Lung microvascular endothelial cell (primary cell): ENCODE measurements around the gene ACACB. TPM values are rescaled to one million over a fixed set of nuclear protein-coding genes. Genes with fewer than 3 reads are reported as not detected.
A peak's percentile ranks its signal among the peaks of the same experiment; 100 is the strongest.

Experiments
- DNase-seq, 2 donors: peaks; one replicate each; pipeline versions ENCODE4 v3.0.0 to v3.0.0-alpha.2; 2010; ENCODE audit warnings: low read depth in 2 of 2
- total RNA-seq: library from RNA; depleted of rRNA; stranded (reverse); fragments of >200 nt; gene quantifications from 2 replicates; pipeline ENCODE4 v1.2.1, GENCODE V29; 2014

The ACACB gene
- total RNA-seq, 1 donor from 2014 or later: 3.4 TPM

- no peak for DNase-seq
Observed at GRCh38 chr12:109109746-109110350, 6.5 kb upstream of the ACACB start.

GRCh38 chr12:109110988-109111495 lies 5.3 kb upstream of the ACACB start:
- DNase-seq: peak; percentile 70 to 87

- no peak for DNase-seq
Observed at GRCh38 chr12:109112720-109113465, 3.5 kb upstream of the ACACB start.

DNA sequence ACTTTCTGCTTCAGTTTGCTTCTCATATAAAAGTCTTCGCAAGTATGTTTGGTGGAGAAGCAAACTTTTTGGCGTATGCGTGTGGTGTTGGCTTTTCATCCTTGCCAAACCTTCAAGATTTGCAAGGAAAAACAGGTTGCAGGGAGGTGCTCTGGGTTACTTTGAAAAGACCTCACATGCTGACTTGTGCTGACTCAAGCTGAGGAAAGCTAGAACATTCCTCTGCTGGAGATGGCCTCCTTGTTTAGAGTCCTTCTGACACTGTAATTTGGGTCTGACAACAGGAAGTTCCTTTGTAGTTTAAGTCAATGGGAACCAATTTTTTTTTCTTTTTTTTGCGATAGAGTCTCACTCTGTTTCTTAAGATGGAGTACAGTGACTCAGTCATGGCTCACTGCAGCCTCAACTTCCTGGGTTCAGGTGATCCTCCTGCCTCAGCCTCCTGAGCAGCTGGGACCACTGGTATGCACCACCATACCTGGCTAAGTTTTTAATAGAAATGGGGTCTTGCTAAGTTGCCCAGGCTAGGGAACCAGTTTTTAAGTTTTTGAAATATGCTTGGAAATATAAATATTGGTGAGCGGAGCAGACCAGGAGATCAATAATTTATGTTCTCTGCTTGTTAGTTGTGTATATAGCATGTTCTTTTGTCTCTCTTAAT lies 2.6 kb upstream of the ACACB start:
- no peak for DNase-seq

GRCh38 chr12:109114644-109115043 lies 1.7 kb upstream of the ACACB start:
- no peak for DNase-seq

- DNase-seq: no peak
Observed at GRCh38 chr12:109115404-109115757, 1.0 kb upstream of the ACACB start.

- no peak for DNase-seq
Observed at GRCh38 chr12:109116611-109116949, 193 bp downstream of the ACACB start.

DNA sequence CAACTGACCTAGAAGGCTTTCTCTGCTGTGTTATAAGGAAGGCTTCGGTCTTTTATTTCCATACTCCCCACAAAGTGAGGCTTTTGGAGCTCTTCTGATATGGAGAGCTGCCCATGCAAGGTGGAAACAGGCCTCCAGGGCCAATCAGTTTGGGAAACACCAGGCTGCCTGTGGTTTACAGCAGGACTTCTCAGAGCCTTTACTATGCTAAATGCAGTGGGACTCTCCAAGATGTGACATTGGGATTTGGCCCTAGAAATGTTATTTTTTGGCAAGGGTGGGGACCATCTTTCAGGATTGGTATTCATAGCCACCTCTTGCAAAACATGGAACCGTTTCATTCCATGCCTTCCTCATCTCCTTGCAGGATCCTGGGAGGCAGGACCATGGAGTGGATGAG lies 3.7 kb downstream of the ACACB start:
- no peak for DNase-seq

GRCh38 chr12:109120557-109120956 lies 4.2 kb downstream of the ACACB start:
- no peak for DNase-seq

DNA sequence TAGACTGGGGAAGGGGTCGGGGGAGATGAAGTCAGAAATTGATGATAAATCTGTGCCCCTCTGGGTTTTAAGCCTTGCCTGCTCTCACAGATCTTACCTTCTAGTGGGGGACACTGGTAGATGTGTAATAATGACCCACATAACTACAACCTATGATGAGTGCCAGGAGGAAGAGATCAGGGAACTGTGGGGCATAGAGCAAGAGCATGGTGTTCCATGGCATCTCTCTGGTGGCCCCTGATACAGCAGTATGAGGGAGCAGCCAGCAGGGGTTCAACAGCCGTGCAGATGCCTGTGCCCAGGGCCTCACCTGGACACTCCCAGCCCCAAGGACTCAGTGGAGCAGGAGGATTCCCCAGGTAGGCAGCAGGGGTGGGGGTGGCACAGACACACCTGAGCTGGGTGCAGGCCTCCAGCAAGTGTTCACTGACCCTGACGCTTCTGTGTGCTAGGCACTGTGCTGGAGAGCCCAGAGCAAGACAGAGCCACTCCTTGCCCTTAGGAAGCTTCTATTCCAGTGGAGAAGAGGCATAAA lies 5.0 kb downstream of the ACACB start:
- DNase-seq: no peak

- DNase-seq: no peak
Observed at GRCh38 chr12:109124878-109125648, 8.7 kb downstream of the ACACB start.

- DNase-seq: no peak
Observed at GRCh38 chr12:109125791-109126190, 9.4 kb downstream of the ACACB start.

DNA sequence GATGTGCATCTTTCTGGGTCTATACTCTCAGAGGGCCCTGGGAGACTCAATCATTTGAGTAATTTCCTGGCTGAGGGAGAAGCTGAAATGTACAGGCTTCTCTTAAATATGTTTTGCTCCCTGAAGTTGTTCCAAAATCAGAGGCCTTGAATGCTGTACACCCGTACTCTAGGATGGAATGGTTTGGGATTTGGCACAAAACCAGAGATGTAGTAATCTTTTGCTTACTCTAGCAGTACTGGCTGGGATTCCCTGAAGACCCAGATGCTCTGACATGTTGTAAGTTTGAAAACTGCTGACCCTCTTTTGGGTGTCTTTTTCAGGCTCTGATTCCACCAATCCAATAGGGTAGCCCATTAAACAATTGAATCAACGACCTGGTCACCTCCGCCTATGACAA lies 10.4 kb downstream of the ACACB start:
- DNase-seq: no peak

DNA sequence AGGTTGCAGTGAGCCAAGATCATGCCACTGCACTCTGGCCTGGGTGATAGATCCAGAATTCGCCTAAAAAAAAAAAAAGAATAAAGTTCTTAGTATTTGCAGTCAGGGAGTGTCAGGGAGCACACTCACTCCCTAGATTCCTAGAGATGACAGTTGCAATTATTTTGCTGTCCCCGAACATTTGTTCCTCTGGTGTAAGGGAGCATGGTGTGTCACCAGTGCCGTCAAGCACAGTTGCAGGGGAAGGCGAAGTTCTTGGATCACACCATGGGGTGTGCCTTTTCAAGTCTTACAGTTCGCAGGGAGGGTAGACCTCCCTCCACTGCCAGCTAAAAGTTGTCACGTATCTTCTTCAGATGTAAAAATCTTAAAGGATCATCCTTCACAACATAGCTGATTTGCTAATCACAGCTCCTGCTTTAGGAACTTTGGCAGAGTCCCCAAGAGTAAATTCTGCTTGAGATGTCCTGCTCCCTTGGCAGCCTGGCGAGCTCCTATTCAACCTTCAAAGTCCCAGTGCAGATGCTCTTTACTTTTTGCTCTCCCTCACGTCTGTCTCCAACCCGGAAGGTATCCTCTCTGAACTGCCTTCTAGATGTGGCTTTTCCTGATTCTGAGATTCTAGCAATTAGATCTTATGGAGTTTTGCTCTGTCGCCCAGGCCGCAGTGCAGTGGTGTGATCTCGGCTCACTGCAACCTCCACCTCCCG lies 11.3 kb downstream of the ACACB start:
- no peak for DNase-seq

DNA sequence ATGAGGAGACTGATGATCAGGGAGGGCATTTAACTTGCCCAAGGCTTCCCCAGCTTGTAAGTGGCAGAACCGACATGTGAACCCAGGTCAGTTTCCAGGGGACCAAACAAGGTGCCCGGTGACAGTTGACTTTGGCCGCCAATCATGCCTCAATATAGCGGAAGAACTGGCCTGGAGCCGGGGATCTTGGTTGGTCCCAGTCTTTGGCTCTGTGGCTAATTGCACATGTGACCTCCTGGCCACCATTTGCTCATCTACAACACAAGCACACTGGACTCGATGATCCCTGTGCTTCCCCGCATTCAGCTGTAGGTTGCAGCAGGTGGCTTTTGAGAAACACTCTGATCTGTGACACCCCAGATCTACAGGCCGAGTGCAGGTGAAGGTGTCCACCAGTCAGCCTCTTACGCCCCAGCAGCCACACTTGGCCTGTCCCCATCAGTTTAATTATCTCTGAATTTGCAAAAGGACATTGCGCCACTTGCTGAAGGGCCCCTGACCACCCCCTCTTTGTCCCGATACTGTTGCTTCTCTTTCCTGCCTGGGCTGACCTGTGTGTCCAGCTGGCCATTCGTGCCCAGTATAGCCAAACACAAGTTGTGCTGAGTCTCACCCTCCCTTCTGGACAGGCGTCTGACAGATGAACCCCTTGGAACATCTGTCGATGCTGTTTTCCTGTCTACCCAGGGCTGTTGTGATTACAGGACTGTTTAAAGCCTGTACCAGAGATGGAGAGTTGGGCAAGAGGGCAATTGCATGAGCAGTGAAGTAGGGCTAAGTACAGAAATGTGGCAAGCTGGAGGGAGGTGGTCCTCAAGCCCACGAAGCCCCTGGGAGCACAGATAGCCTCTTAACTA lies 14.1 kb downstream of the ACACB start:
- no peak for DNase-seq

GRCh38 chr12:109131154-109132050 lies 15.0 kb downstream of the ACACB start:
- DNase-seq: no peak

- DNase-seq: peak; percentile 30 to 50
Observed at GRCh38 chr12:109134186-109134917, 18.0 kb downstream of the ACACB start.

DNA sequence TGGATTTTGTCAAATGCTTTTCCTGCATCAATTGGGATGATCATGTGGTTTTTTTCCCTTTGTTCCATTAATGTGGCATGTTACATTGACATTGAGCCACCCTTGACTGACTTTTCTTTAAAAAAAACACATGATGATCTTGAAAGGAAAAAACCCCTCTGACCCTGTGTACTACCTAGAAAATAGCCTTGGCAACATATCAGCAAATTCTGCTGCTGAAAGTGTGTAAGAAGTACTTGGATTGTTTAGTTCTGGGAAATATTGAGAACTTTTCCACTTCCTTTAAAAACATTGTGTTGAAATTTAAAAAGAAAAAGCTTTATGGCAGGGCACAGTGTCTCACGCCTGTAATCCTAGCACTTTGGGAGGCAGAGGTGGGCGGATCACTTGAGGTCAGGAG lies 20.7 kb downstream of the ACACB start:
- DNase-seq: peak in 1 of 2 donors; percentile 31
